Nephron (organoid): ENCODE results near the gene GNG5.

Source experiments
- H3K27ac Mint-ChIP-seq, 3 experiments: 2 replicates each; pipeline ENCODE4 v1.8.0; 2020; ENCODE audit warnings: mixed read lengths in 3 of 3, mild to moderate bottlenecking in 2 of 3, moderate library complexity in 1 of 3
- H3K27me3 Mint-ChIP-seq: 2 replicates; pipeline ENCODE4 v1.8.0; 2021; ENCODE audit warnings: low read depth, mild to moderate bottlenecking, moderate library complexity, mixed read lengths
- H3K36me3 Mint-ChIP-seq: 2 replicates; pipeline ENCODE4 v1.8.0; 2020; ENCODE audit warnings: low read depth, mixed read lengths
- H3K4me1 Mint-ChIP-seq: 2 replicates; pipeline ENCODE4 v1.8.0; 2020; ENCODE audit warnings: mixed read lengths
- H3K4me3 Mint-ChIP-seq, 3 experiments: 2 replicates each; pipeline ENCODE4 v1.8.0; 2020; ENCODE audit warnings: mild to moderate bottlenecking in 3 of 3, mixed read lengths in 3 of 3, moderate library complexity in 2 of 3
- H3K9me3 Mint-ChIP-seq: 2 replicates; pipeline ENCODE4 v1.8.0; 2020; ENCODE audit warnings: mixed read lengths
- TF ChIP-seq, protein P1 (sequence below), 3 experiments: fragments of 200-600 bp; sonication (generic); IDR thresholded peaks; one replicate each; pipeline ENCODE4 v1.5.0; 2021; ENCODE audit warnings: antibody characterized with exemption in 3 of 3; ENCODE audit not compliant: unreplicated experiment in 3 of 3

The GNG5 gene

DNA sequence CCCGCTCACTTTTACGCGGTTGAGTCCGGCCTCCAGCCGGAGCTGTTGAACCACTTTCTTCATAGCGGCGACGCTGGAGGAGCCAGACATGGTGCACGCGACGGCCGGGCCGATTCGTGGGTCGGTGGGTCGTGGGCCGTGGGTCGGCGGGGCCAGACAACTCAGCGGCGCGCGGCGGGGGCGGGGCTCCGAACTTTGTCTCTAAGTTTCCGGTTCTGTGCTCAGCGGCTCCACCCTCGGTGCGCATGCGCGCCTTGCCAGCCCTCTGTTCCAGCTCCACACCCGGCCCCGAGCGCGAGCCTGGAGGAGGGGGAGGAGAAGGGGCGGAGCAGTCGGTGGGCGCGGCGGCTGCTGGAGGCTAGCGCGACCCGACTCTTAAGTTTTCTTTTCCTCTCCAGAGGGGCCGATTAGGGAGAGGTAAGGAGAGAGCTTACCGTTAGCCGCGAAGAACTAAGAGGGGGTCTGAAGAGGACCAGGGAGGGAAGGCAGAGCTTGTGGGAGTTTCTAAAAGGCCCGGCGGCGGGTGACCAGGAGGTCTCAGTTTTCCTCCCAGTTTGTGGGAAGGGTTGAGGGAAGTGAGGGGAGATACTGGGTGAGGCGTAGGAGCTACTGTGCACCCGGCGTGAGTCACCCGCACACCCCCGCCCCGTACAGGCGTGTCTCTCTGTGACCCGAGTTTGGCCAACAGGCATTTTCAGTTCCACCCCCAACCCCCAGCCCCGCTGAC lies at the start of gene GNG5, which contains the start of gene SPATA1:
GNG5 (minus strand) TSS at position 580 of the 727 bp plus-strand sequence; CDS start at position 90, 490 bp downstream.
SPATA1 (plus strand) TSS at position 385 of the 727 bp plus-strand sequence. CDS start 9,974 bp downstream, outside the sequence.
- TF ChIP-seq, protein P1, sequence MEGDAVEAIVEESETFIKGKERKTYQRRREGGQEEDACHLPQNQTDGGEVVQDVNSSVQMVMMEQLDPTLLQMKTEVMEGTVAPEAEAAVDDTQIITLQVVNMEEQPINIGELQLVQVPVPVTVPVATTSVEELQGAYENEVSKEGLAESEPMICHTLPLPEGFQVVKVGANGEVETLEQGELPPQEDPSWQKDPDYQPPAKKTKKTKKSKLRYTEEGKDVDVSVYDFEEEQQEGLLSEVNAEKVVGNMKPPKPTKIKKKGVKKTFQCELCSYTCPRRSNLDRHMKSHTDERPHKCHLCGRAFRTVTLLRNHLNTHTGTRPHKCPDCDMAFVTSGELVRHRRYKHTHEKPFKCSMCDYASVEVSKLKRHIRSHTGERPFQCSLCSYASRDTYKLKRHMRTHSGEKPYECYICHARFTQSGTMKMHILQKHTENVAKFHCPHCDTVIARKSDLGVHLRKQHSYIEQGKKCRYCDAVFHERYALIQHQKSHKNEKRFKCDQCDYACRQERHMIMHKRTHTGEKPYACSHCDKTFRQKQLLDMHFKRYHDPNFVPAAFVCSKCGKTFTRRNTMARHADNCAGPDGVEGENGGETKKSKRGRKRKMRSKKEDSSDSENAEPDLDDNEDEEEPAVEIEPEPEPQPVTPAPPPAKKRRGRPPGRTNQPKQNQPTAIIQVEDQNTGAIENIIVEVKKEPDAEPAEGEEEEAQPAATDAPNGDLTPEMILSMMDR (IDR thresholded peaks at IDR 0.05; ENCODE audit: unreplicated experiment in 3 of 3) = no peak
- H3K4me1 Mint-ChIP-seq = peaks cover 31% of the 10 kb centered on the region
- H3K27ac Mint-ChIP-seq = peak within 1 kb of the TSS; percentile 98 to 99 (median 98)
- peaks cover 25% of the 10 kb centered on the region for H3K9me3 Mint-ChIP-seq
- peak within 1 kb of the TSS; percentile 96 to 100 (median 98) for H3K4me3 Mint-ChIP-seq
- peaks cover 34% of the 10 kb centered on the region for H3K36me3 Mint-ChIP-seq
- no peaks in the 10 kb centered on the region for H3K27me3 Mint-ChIP-seq

DNA sequence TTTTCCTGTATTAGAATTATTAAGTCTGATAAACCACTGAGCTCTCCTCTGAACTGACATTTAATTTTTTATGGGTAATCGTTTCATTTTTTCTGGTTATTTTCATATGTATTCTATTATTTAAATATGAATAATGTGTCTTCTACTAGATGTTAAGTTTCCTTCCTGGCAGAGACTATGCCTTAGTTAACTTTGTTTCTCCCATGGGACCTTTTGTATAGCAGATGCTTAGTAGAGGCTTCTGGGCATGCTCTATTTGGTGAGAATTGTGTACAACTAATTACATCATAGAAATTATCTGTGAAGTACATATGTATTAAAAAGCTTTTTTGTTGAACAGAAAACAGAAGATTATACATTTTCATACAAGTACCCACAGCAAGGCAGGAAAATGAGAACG lies 44.4 kb upstream of the GNG5 start:
- Mint-ChIP-seq H3K4me1 (no peaks in the 10 kb centered on the region), H3K9me3 (no peaks in the 10 kb centered on the region), H3K4me3 (no peak overlapping the region), H3K27ac (no peak overlapping the region), H3K36me3 (peaks cover 10% of the 10 kb centered on the region), H3K27me3 (no peaks in the 10 kb centered on the region)
- TF ChIP-seq, protein P1 (IDR thresholded peaks at IDR 0.05; ENCODE audit: unreplicated experiment in 3 of 3) = no peak

DNA sequence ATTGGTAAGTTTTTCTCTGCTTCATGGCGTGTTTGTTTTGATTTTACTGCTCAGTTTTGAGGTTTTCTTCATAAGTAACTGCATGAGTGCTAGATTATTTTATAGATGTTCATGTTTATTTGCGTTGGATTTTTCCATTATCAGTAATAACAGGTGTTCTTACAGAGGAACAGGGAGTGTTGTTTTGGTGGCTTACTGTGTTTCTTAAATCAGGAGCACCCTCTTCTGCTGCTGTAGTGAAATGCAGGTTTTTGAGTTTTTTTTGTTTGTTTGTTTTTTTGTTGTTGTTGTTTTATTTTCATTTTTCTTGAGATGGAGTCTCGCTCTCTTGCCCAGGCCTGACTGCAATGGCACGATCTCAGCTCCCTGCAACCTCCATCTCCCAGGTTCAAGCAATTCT lies 35.3 kb upstream of the GNG5 start:
- peaks cover 42% of the 10 kb centered on the region for H3K36me3 Mint-ChIP-seq
- H3K4me3 Mint-ChIP-seq = no peak overlapping the region
- peaks cover 5% of the 10 kb centered on the region for H3K9me3 Mint-ChIP-seq
- H3K4me1 Mint-ChIP-seq = no peaks in the 10 kb centered on the region
- H3K27ac Mint-ChIP-seq = no peak overlapping the region
- TF ChIP-seq, protein P1 (IDR thresholded peaks at IDR 0.05; ENCODE audit: unreplicated experiment in 3 of 3) = no peak
- no peaks in the 10 kb centered on the region for H3K27me3 Mint-ChIP-seq

DNA sequence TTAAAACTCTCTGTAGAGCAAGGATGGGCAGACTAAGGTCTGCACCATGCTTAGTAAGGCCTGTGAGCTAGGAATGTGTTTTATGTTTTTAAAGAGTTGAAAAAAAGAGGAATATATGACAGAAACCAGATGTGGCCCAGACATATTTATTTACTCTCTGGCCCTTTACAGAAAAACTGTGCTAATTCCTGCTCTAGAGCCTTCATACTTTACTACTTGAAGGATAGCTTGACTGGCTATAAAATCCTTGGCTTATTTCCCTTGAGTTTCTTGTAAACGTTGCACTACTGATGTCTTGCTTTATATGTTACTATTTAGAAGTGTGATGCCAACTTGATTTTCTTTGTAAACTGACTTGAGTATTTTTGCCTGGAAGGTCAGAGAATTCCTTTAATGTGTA lies 34.4 kb upstream of the GNG5 start:
- Mint-ChIP-seq H3K9me3 (peaks cover 5% of the 10 kb centered on the region), H3K27me3 (no peaks in the 10 kb centered on the region), H3K27ac (peak overlapping the region in 2 of 3 experiments; percentile 56 to 67), H3K36me3 (peaks cover 42% of the 10 kb centered on the region), H3K4me3 (no peak overlapping the region), H3K4me1 (no peaks in the 10 kb centered on the region)
- TF ChIP-seq, protein P1 (IDR thresholded peaks at IDR 0.05; ENCODE audit: unreplicated experiment in 3 of 3) = no peak

DNA sequence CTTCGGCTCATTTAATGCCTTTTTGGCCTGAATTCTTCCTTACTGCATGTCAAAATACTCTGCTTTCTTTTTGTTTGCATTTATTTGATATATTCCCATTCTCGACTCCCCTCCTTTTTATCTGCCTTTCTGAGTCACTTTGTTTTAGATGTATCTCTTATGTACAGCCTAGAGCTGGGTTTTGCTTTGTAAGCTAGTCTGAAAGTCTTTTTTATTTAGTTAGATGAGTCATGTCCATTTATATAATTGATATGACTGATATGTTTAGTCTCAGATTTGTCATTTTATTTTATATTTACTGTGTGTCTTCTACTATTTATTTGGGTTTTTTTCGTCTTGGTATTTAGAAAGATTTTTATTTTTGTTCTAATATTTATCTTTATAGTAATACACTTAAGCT lies 33.6 kb upstream of the GNG5 start:
- no peaks in the 10 kb centered on the region for H3K4me1 Mint-ChIP-seq
- H3K4me3 Mint-ChIP-seq = no peak overlapping the region
- TF ChIP-seq, protein P1 (IDR thresholded peaks at IDR 0.05; ENCODE audit: unreplicated experiment in 3 of 3) = no peak
- H3K27me3 Mint-ChIP-seq = no peaks in the 10 kb centered on the region
- H3K9me3 Mint-ChIP-seq = peaks cover 5% of the 10 kb centered on the region
- peaks cover 42% of the 10 kb centered on the region for H3K36me3 Mint-ChIP-seq
- peak overlapping the region in 1 of 3 experiments; percentile 17 for H3K27ac Mint-ChIP-seq

DNA sequence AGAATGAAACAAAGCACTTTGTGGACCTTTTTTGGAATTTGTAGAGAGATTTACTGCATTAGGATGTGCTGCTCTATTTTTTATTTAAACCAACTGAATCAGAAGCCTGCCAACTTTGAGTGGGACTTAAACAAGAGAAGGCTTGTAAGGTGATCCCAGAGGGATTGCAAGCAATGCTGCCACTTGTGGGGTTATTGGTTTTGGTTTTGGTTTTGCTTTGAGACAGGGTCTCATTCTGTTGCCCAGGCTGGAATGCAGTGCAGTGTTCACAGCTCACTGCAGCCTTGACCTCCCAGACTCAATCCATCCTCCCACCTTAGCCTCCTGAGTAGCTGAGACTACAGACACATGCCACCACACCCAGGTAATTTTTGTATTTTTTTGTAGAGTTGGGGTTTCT lies 32.2 kb upstream of the GNG5 start:
- Mint-ChIP-seq H3K4me1 (no peaks in the 10 kb centered on the region), H3K4me3 (no peak overlapping the region), H3K9me3 (peaks cover 5% of the 10 kb centered on the region), H3K36me3 (peaks cover 37% of the 10 kb centered on the region), H3K27me3 (no peaks in the 10 kb centered on the region), H3K27ac (no peak overlapping the region)
- TF ChIP-seq, protein P1 (IDR thresholded peaks at IDR 0.05; ENCODE audit: unreplicated experiment in 3 of 3) = no peak
